Astrocyte (in vitro differentiated cells and primary cell): ENCODE measurements around the gene C1orf210. TPM values are rescaled to one million over a fixed set of nuclear protein-coding genes. Genes with fewer than 3 reads are reported as not detected.

Experiments
- DNase-seq: peaks from one replicate; pipeline ENCODE4 v3.0.0-alpha.2; 2010; ENCODE audit warnings: low read depth
- FAIRE-seq: peaks from 2 replicates; lab custom pipeline; 2011; peaks lifted over from hg19 to GRCh38; lab: Jason Lieb, UNC
- H2AFZ ChIP-seq: 2 replicates; pipeline ENCODE4 v1.6.0; 2012; ENCODE audit warnings: low read depth, low read length, inconsistent platforms
- H3K27ac ChIP-seq: 2 replicates; pipeline ENCODE4 v1.5.1; 2011; ENCODE audit warnings: low read depth, low read length, inconsistent platforms
- H3K27me3 ChIP-seq: 2 replicates; pipeline ENCODE4 v1.6.0; 2011; ENCODE audit warnings: low read length, inconsistent platforms; ENCODE audit not compliant: insufficient read depth
- H3K36me3 ChIP-seq: 2 replicates; pipeline ENCODE4 v1.5.1; 2011; ENCODE audit warnings: low read length, inconsistent platforms; ENCODE audit not compliant: insufficient read depth
- H3K4me1 ChIP-seq: 2 replicates; pipeline ENCODE4 v1.5.1; 2011; ENCODE audit warnings: low read length, inconsistent platforms; ENCODE audit not compliant: insufficient read depth
- H3K4me2 ChIP-seq: 2 replicates; pipeline ENCODE4 v1.6.0; 2012; ENCODE audit warnings: low read length, inconsistent platforms
- H3K4me3 ChIP-seq: 2 replicates; pipeline ENCODE4 v1.5.1; 2011; ENCODE audit warnings: low read depth, mild to moderate bottlenecking, low read length, inconsistent platforms; ENCODE audit not compliant: insufficient read depth
- H3K79me2 ChIP-seq: 2 replicates; pipeline ENCODE4 v1.6.0; 2012; ENCODE audit warnings: mild to moderate bottlenecking, low read length, inconsistent platforms; ENCODE audit not compliant: insufficient read depth
- H3K9ac ChIP-seq: 2 replicates; pipeline ENCODE4 v1.6.0; 2012; ENCODE audit warnings: mild to moderate bottlenecking, low read length, inconsistent platforms
- H3K9me3 ChIP-seq: 2 replicates; pipeline ENCODE4 v1.5.1; 2012; ENCODE audit warnings: low read depth, mild to moderate bottlenecking, low read length, inconsistent platforms; ENCODE audit not compliant: insufficient read depth
- H4K20me1 ChIP-seq: 2 replicates; pipeline ENCODE4 v1.6.0; 2012; ENCODE audit warnings: low read length, inconsistent platforms; ENCODE audit not compliant: insufficient read depth
- H3K27ac Mint-ChIP-seq: one replicate; pipeline ENCODE4 v1.8.0; 2021; ENCODE audit warnings: mild to moderate bottlenecking, mixed read lengths; ENCODE audit not compliant: unreplicated experiment
- H3K27me3 Mint-ChIP-seq: one replicate; pipeline ENCODE4 v1.8.0; 2021; ENCODE audit warnings: low read depth, mixed read lengths; ENCODE audit not compliant: unreplicated experiment
- H3K36me3 Mint-ChIP-seq: one replicate; pipeline ENCODE4 v1.8.0; 2021; ENCODE audit warnings: low read depth, mixed read lengths; ENCODE audit not compliant: unreplicated experiment
- H3K4me1 Mint-ChIP-seq: one replicate; pipeline ENCODE4 v1.8.0; 2021; ENCODE audit warnings: low read depth, mixed read lengths; ENCODE audit not compliant: unreplicated experiment
- H3K4me3 Mint-ChIP-seq: one replicate; pipeline ENCODE4 v1.8.0; 2021; ENCODE audit warnings: mild to moderate bottlenecking, moderate library complexity, mixed read lengths; ENCODE audit not compliant: unreplicated experiment
- H3K9me3 Mint-ChIP-seq: one replicate; pipeline ENCODE4 v1.8.0; 2021; ENCODE audit warnings: mild to moderate bottlenecking, mixed read lengths; ENCODE audit not compliant: unreplicated experiment
- CTCF ChIP-seq: IDR thresholded peaks from 2 replicates; pipeline ENCODE4 v1.5.1; 2011; ENCODE audit warnings: low read depth, mild to moderate bottlenecking, inconsistent platforms, low read length, moderate library complexity; ENCODE audit not compliant: insufficient read depth
- EZH2 ChIP-seq: IDR thresholded peaks from 2 replicates; pipeline ENCODE4 v1.6.1; 2012; ENCODE audit warnings: mild to moderate bottlenecking, low read length, inconsistent platforms; ENCODE audit not compliant: insufficient read depth
- total RNA-seq: library from RNA; stranded (reverse); gene quantifications from 2 replicates; pipeline ENCODE4 v1.2.1, GENCODE V29; 2021

Gene C1orf210
- total RNA-seq, 1 donor from 2014 or later: 0.84 TPM

DNA sequence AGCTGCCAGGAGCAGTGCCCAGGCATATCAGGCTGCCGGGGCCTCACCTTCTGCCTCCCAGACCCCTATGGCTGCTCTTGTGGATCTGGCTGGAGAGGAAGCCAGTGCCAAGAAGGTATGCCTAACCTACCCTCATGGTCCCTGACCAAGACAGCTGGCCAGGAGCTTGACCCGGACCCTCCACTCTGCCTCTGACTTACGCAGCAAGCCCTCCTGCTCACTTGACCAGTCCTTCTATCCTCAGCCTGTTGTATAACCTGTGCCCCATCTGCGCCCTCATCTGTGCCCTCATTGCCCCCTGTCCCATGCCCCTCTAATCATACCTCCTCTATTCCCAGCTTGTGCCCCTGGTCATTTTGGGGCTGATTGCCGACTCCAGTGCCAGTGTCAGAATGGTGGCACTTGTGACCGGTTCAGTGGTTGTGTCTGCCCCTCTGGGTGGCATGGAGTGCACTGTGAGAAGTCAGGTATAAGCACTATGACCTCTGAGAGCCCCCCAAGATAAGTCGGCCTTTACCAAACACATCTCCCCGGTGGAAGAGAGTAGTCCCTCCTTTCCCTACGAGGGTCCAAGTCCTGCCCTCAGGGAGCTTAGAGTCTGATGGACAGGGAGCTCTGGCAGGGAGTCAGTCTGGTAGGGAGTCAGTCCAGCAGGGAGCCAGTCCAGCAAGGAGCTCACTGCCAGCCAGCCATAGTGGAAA, 22.2 kb upstream of the C1orf210 start:
- FAIRE-seq (no peak), DNase-seq (no peak)
- TF ChIP-seq EZH2 (no peak), CTCF (no peak)
- Histone ChIP-seq H3K4me3 (no peak overlapping the region), H3K27ac (no peak overlapping the region), H3K27me3 (no peaks in the 10 kb centered on the region), H3K9me3 (no peaks in the 10 kb centered on the region), H3K79me2 (no peaks in the 10 kb centered on the region), H2AFZ (no peak overlapping the region), H3K4me2 (no peak overlapping the region), H3K36me3 (no peaks in the 10 kb centered on the region), H3K4me1 (no peaks in the 10 kb centered on the region), H4K20me1 (no peaks in the 10 kb centered on the region), H3K9ac (no peak overlapping the region)
- H3K4me3 Mint-ChIP-seq: no peak overlapping the region
- no peak overlapping the region for H3K27ac Mint-ChIP-seq
- peaks cover 11% of the 10 kb centered on the region for H3K36me3 Mint-ChIP-seq
- H3K4me1 Mint-ChIP-seq: peaks cover 12% of the 10 kb centered on the region
- H3K9me3 Mint-ChIP-seq: peaks cover 14% of the 10 kb centered on the region
- H3K27me3 Mint-ChIP-seq: peaks cover 32% of the 10 kb centered on the region

- peaks cover 13% of the 10 kb centered on the region for H3K4me1 Mint-ChIP-seq
- DNase-seq (no peak), FAIRE-seq (no peak)
- H3K27me3 ChIP-seq: no peaks in the 10 kb centered on the region
- no peak for TF ChIP-seq CTCF
- TF ChIP-seq EZH2: no peak
- no peak overlapping the region for H3K27ac Mint-ChIP-seq
- no peak overlapping the region for H3K4me2 ChIP-seq
- H3K9me3 Mint-ChIP-seq: peaks cover 14% of the 10 kb centered on the region
- H3K4me3 Mint-ChIP-seq: no peak overlapping the region
- H3K9me3 ChIP-seq: no peaks in the 10 kb centered on the region
- H3K4me3 ChIP-seq: no peak overlapping the region
- H3K79me2 ChIP-seq: no peaks in the 10 kb centered on the region
- no peaks in the 10 kb centered on the region for H3K36me3 ChIP-seq
- no peak overlapping the region for H2AFZ ChIP-seq
- no peaks in the 10 kb centered on the region for H4K20me1 ChIP-seq
- H3K4me1 ChIP-seq: no peaks in the 10 kb centered on the region
- no peak overlapping the region for H3K9ac ChIP-seq
- H3K36me3 Mint-ChIP-seq: peaks cover 11% of the 10 kb centered on the region
- no peak overlapping the region for H3K27ac ChIP-seq
- peaks cover 33% of the 10 kb centered on the region for H3K27me3 Mint-ChIP-seq
These were observed 21.5 kb upstream of the C1orf210 start for GRCh38 chr1:43306688-43307457.
